Loucy (cell line): Measurements from ENCODE around the gene EEA1.

Experiments used
- CTCF ChIP-seq: fragments of 200-600 bp; sonication (generic); conservative IDR thresholded peaks from 2 replicates; pipeline ENCODE4 v1.5.1; 2014; ENCODE audit warnings: mild to moderate bottlenecking, antibody characterized with exemption, low read length
- EZH2phosphoT487 ChIP-seq: fragments of 200-600 bp; IDR thresholded peaks from 2 replicates; pipeline ENCODE4 v1.6.1; 2018; ENCODE audit warnings: antibody characterized with exemption, mild to moderate bottlenecking, moderate library complexity, borderline replicate concordance

GRCh38 chr12:92866418-92866817 is 62.7 kb downstream of the EEA1 start:
- TF ChIP-seq CTCF, result no peak
- TF ChIP-seq EZH2phosphoT487, result no peak
